H9 (cell line): ENCODE results near the gene PCDHA1. TPM values are rescaled to one million over a fixed set of nuclear protein-coding genes. Genes with fewer than 3 reads are reported as not detected.

Experiments
- DNase-seq: peaks from one replicate; pipeline ENCODE4 v3.0.0-alpha.2; 2017
- H2AFZ ChIP-seq: one replicate; pipeline ENCODE4 v1.6.1; 2013; ENCODE audit warnings: mild to moderate bottlenecking, low read length, control low read depth, moderate library complexity
- H2AK5ac ChIP-seq: 2 replicates; pipeline ENCODE4 v1.6.1; 2013; ENCODE audit warnings: low read length, control low read depth, mixed read lengths; ENCODE audit not compliant: insufficient read length
- H2BK120ac ChIP-seq: one replicate; pipeline ENCODE4 v1.6.1; 2013; ENCODE audit warnings: low read depth, mild to moderate bottlenecking, low read length, control low read depth, inconsistent platforms; ENCODE audit not compliant: poor library complexity, severe bottlenecking
- H2BK12ac ChIP-seq: 2 replicates; pipeline ENCODE4 v1.6.1; 2013; ENCODE audit warnings: low read length, control low read depth, mixed read lengths, low read depth; ENCODE audit not compliant: insufficient read length
- H2BK15ac ChIP-seq: 2 replicates; pipeline ENCODE4 v1.6.1; 2013; ENCODE audit warnings: low read depth, low read length, control low read depth
- H2BK20ac ChIP-seq: one replicate; pipeline ENCODE4 v1.6.1; 2013; ENCODE audit warnings: low read depth, mild to moderate bottlenecking, low read length, control low read depth, inconsistent platforms; ENCODE audit not compliant: poor library complexity, severe bottlenecking
- H2BK5ac ChIP-seq: 2 replicates; pipeline ENCODE4 v1.6.1; 2013; ENCODE audit warnings: low read length, control low read depth, mixed read lengths; ENCODE audit not compliant: insufficient read length
- H3K14ac ChIP-seq: 2 replicates; pipeline ENCODE4 v1.6.1; 2013; ENCODE audit warnings: low read length, control low read depth; ENCODE audit not compliant: insufficient read depth
- H3K18ac ChIP-seq: 2 replicates; pipeline ENCODE4 v1.6.1; 2013; ENCODE audit warnings: low read depth, mild to moderate bottlenecking, mixed read lengths, low read length, control low read depth; ENCODE audit not compliant: insufficient read length
- H3K23ac ChIP-seq: 2 replicates; pipeline ENCODE4 v1.6.1; 2013; ENCODE audit warnings: low read length, control low read depth, mixed read lengths, low read depth; ENCODE audit not compliant: insufficient read length
- H3K23me2 ChIP-seq: 2 replicates; pipeline ENCODE4 v1.6.1; 2013; ENCODE audit warnings: low read depth, mild to moderate bottlenecking, mixed read lengths, low read length, control low read depth; ENCODE audit not compliant: insufficient read length, poor library complexity, severe bottlenecking
- H3K27ac ChIP-seq: 2 replicates; pipeline ENCODE4 v1.5.1; 2013; ENCODE audit warnings: low read length, control low read depth, mixed read lengths, low read depth; ENCODE audit not compliant: insufficient read length
- H3K27me3 ChIP-seq: 2 replicates; pipeline ENCODE4 v1.6.1; 2013; ENCODE audit warnings: low read length, control low read depth, inconsistent platforms; ENCODE audit not compliant: insufficient read depth
- H3K4ac ChIP-seq: 2 replicates; pipeline ENCODE4 v1.6.1; 2013; ENCODE audit warnings: low read depth, mild to moderate bottlenecking, control low read depth, inconsistent platforms, low read length, moderate library complexity
- H3K4me1 ChIP-seq: 2 replicates; pipeline ENCODE4 v1.6.1; 2013; ENCODE audit warnings: low read length, control low read depth, inconsistent platforms; ENCODE audit not compliant: insufficient read depth
- H3K4me2 ChIP-seq: 2 replicates; pipeline ENCODE4 v1.6.1; 2013; ENCODE audit warnings: low read length, control low read depth, mixed read lengths; ENCODE audit not compliant: insufficient read length, insufficient read depth
- H3K56ac ChIP-seq: 2 replicates; pipeline ENCODE4 v1.6.1; 2013; ENCODE audit warnings: low read depth, mild to moderate bottlenecking, mixed read lengths, low read length, control low read depth; ENCODE audit not compliant: insufficient read length
- H3K79me1 ChIP-seq: 2 replicates; pipeline ENCODE4 v1.6.1; 2013; ENCODE audit warnings: low read depth, mild to moderate bottlenecking, moderate library complexity, low read length, control low read depth, inconsistent platforms; ENCODE audit not compliant: insufficient read depth, poor library complexity, severe bottlenecking
- H3K79me2 ChIP-seq: 2 replicates; pipeline ENCODE4 v1.6.1; 2013; ENCODE audit warnings: low read length, control low read depth, inconsistent platforms; ENCODE audit not compliant: insufficient read depth
- H3K9ac ChIP-seq: 2 replicates; pipeline ENCODE4 v1.6.1; 2013; ENCODE audit warnings: low read length, control low read depth, mixed read lengths; ENCODE audit not compliant: insufficient read length; ENCODE audit errors: extremely low read depth
- H3K9me3 ChIP-seq: one replicate; pipeline ENCODE4 v1.6.1; 2013; ENCODE audit warnings: low read depth, low read length, inconsistent platforms; ENCODE audit not compliant: control insufficient read depth
- H3T11ph ChIP-seq: one replicate; pipeline ENCODE4 v1.6.1; 2013; ENCODE audit warnings: mild to moderate bottlenecking, low read length, control low read depth, inconsistent platforms
- H4K20me1 ChIP-seq: one replicate; pipeline ENCODE4 v1.6.1; 2013; ENCODE audit not compliant: control insufficient read depth, insufficient read length, insufficient read depth
- H4K5ac ChIP-seq: 2 replicates; pipeline ENCODE4 v1.6.1; 2013; ENCODE audit warnings: low read depth, mild to moderate bottlenecking, mixed read lengths, low read length, control low read depth; ENCODE audit not compliant: insufficient read length
- H4K8ac ChIP-seq: replicated peaks from 2 replicates; pipeline ENCODE4 v1.6.1; 2013; ENCODE audit warnings: low read length, control low read depth, mixed read lengths, low read depth; ENCODE audit not compliant: insufficient read length
- H4K91ac ChIP-seq: 2 replicates; pipeline ENCODE4 v1.6.1; 2013; ENCODE audit warnings: low read depth, mild to moderate bottlenecking, moderate library complexity, mixed read lengths, low read length, control low read depth; ENCODE audit not compliant: insufficient read length
- H3K27ac Mint-ChIP-seq, 3 experiments: 2 replicates in 2 of 3; 3 replicates in 1 of 3; pipeline ENCODE4 v1.8.0; 2020 to 2021; ENCODE audit warnings: mixed read lengths in 3 of 3, mild to moderate bottlenecking in 1 of 3, moderate library complexity in 1 of 3
- H3K27me3 Mint-ChIP-seq: 2 replicates; pipeline ENCODE4 v1.8.0; 2021; ENCODE audit warnings: low read depth, mild to moderate bottlenecking, moderate library complexity, mixed read lengths
- H3K36me3 Mint-ChIP-seq, 3 experiments: 2 replicates in 2 of 3; 3 replicates in 1 of 3; pipeline ENCODE4 v1.8.0; 2020 to 2021; ENCODE audit warnings: low read depth in 3 of 3, mixed read lengths in 3 of 3; ENCODE audit not compliant: insufficient read depth in 1 of 3
- H3K4me1 Mint-ChIP-seq, 2 experiments: 2 replicates each; pipeline ENCODE4 v1.8.0; 2020; ENCODE audit warnings: mixed read lengths in 2 of 2
- H3K4me3 Mint-ChIP-seq, 2 experiments: 2 replicates in 1 of 2; 3 replicates in 1 of 2; pipeline ENCODE4 v1.8.0; 2020 to 2021; ENCODE audit warnings: mild to moderate bottlenecking in 2 of 2, mixed read lengths in 2 of 2, moderate library complexity in 1 of 2
- H3K9me3 Mint-ChIP-seq, 2 experiments: 2 replicates in 1 of 2; 3 replicates in 1 of 2; pipeline ENCODE4 v1.8.0; 2020; ENCODE audit warnings: mild to moderate bottlenecking in 2 of 2, mixed read lengths in 2 of 2, moderate library complexity in 1 of 2
- CTCF ChIP-seq: fragments of 200-600 bp; sonication (generic); conservative IDR thresholded peaks from 3 replicates; pipeline ENCODE4 v1.8.0; 2021; ENCODE audit warnings: antibody characterized with exemption, mild to moderate bottlenecking
- WGBS: extraction: QIAGEN DNeasy Blood & Tissue Kit; methylation state at CpG from one replicate; pipeline ENCODE4 v1.1.7; 2013; ENCODE audit warnings: missing lambda C conversion rate, low lambda C conversion rate, mixed read lengths; ENCODE audit not compliant: insufficient read length; ENCODE audit errors: extremely low coverage; 5-methylcytosine and 5-hydroxymethylcytosine counted together
- total RNA-seq: library from RNA; stranded (reverse); gene quantifications from 2 replicates; pipeline ENCODE4 v1.2.1, GENCODE V29; 2021

PCDHA1 gene
- total RNA-seq, 1 experiment from 2014 or later: 0.61 TPM

- no peak overlapping the region for H2BK20ac ChIP-seq
- no peaks in the 10 kb centered on the region for H3K79me1 ChIP-seq
- H3K18ac ChIP-seq: no peak overlapping the region
- no peak overlapping the region for H4K91ac ChIP-seq
- H3K4me2 ChIP-seq: no peak overlapping the region
- Mint-ChIP-seq H3K4me3 (no peak overlapping the region), H3K4me1 (no peaks in the 10 kb centered on the region), H3K27ac (no peak overlapping the region), H3K9me3 (peaks cover 0 to 4% of the 10 kb centered on the region in 2 experiments; a peak in 2 of 5 replicates), H3K27me3 (peaks cover 2% of the 10 kb centered on the region; the same call in 1 of the 2 replicates), H3K36me3 (peaks cover 0 to 3% (median under 1%) of the 10 kb centered on the region in 3 experiments; a peak in 2 of 7 replicates)
- H2AK5ac ChIP-seq: no peak overlapping the region
- no peaks in the 10 kb centered on the region for H3K4me1 ChIP-seq
- no peaks in the 10 kb centered on the region for H3K23me2 ChIP-seq
- no peak overlapping the region for H2BK12ac ChIP-seq
- no peaks in the 10 kb centered on the region for H3K9me3 ChIP-seq
- H2BK120ac ChIP-seq: no peak overlapping the region
- no peaks in the 10 kb centered on the region for H4K20me1 ChIP-seq
- H4K8ac ChIP-seq: no peak overlapping the region
- H3K4ac ChIP-seq: no peak overlapping the region
- H3K27me3 ChIP-seq: no peaks in the 10 kb centered on the region
- no peak overlapping the region for H2BK5ac ChIP-seq
- H2AFZ ChIP-seq: no peak overlapping the region
- H3K23ac ChIP-seq: no peak overlapping the region
- H3K79me2 ChIP-seq: no peaks in the 10 kb centered on the region; the same call in 1 of the 2 replicates
- DNase-seq: no peak
- H2BK15ac ChIP-seq: no peak overlapping the region
- no peak overlapping the region for H4K5ac ChIP-seq
- no peak overlapping the region for H3T11ph ChIP-seq
- no peak overlapping the region for H3K56ac ChIP-seq
- H3K9ac ChIP-seq: no peak overlapping the region
- TF ChIP-seq CTCF: no peak
- no peak overlapping the region for H3K27ac ChIP-seq
- no CpG with 5 or more reads among the region's 1 CpG for WGBS
- H3K14ac ChIP-seq: no peak overlapping the region
Measured at GRCh38 chr5:140916325-140916724, 130.4 kb downstream of the PCDHA1 start.
